GM12878 (cell line): ENCODE results near the gene CD101. TPM values are rescaled to one million over a fixed set of nuclear protein-coding genes. Genes with fewer than 3 reads are reported as not detected.

Experiments used
- BACH1 ChIP-seq: fragments of 450-650 bp; IDR thresholded peaks from 2 replicates; pipeline ENCODE4 v1.6.1; 2017; ENCODE audit warnings: mild to moderate bottlenecking, borderline replicate concordance
- CBX3 ChIP-seq: fragments of 200-600 bp; sonication (generic); IDR thresholded peaks from 2 replicates; pipeline ENCODE4 v1.6.1; 2016; ENCODE audit warnings: low read depth, borderline replicate concordance
- CHD4 ChIP-seq: fragments of 200-600 bp; sonication (generic); IDR thresholded peaks from 2 replicates; pipeline ENCODE4 v1.6.1; 2016; ENCODE audit warnings: mild to moderate bottlenecking
- DPF2 ChIP-seq: fragments of 450-650 bp; IDR thresholded peaks from 2 replicates; pipeline ENCODE4 v1.6.1; 2017; ENCODE audit warnings: mild to moderate bottlenecking
- E2F4 ChIP-seq: IDR thresholded peaks from 2 replicates; pipeline ENCODE4 v1.6.1; 2012; ENCODE audit warnings: low read depth, low read length, improper control_type of control experiment
- FOXM1 ChIP-seq: IDR thresholded peaks from 2 replicates; pipeline ENCODE4 v1.6.1; 2012; ENCODE audit warnings: low read depth, mild to moderate bottlenecking, inconsistent platforms, low read length, moderate library complexity
- GATAD2B ChIP-seq: fragments of 450-650 bp; conservative IDR thresholded peaks from 2 replicates; pipeline ENCODE4 v1.6.1; 2017; ENCODE audit warnings: low read depth, mild to moderate bottlenecking, moderate library complexity
- HDGF ChIP-seq: fragments of 450-650 bp; IDR thresholded peaks from 2 replicates; pipeline ENCODE4 v1.6.1; 2016; ENCODE audit warnings: antibody characterized with exemption
- LARP7 ChIP-seq: fragments of 450-650 bp; IDR thresholded peaks from 2 replicates; pipeline ENCODE4 v1.6.1; 2017; ENCODE audit warnings: mild to moderate bottlenecking
- MTA3 ChIP-seq: IDR thresholded peaks from 2 replicates; pipeline ENCODE4 v1.6.1; 2012; ENCODE audit warnings: low read length, inconsistent platforms, borderline replicate concordance
- MYC ChIP-seq: IDR thresholded peaks from 2 replicates; pipeline ENCODE4 v1.6.1; 2011; ENCODE audit warnings: mild to moderate bottlenecking, low read length, moderate library complexity, inconsistent platforms; ENCODE audit not compliant: insufficient read depth, insufficient replicate concordance, insufficient read length, severe bottlenecking
- NFXL1 ChIP-seq: fragments of 450-650 bp; IDR thresholded peaks from 2 replicates; pipeline ENCODE4 v1.6.1; 2017; ENCODE audit warnings: antibody characterized with exemption, mild to moderate bottlenecking, borderline replicate concordance
- NFYB ChIP-seq: IDR thresholded peaks from 2 replicates; pipeline ENCODE4 v1.6.1; 2011; ENCODE audit warnings: low read depth, mild to moderate bottlenecking, low read length, improper control_type of control experiment, moderate library complexity; ENCODE audit not compliant: insufficient read depth
- NRF1 ChIP-seq: conservative IDR thresholded peaks from 2 replicates; pipeline ENCODE4 v1.6.1; 2011; ENCODE audit warnings: mild to moderate bottlenecking, low read depth, low read length, improper control_type of control experiment
- RELA ChIP-seq: fragments of 450-650 bp; IDR thresholded peaks from 2 replicates; pipeline ENCODE4 v1.8.0; 2014; ENCODE audit warnings: borderline replicate concordance; ENCODE audit not compliant: partially characterized antibody
- SIN3A ChIP-seq: IDR thresholded peaks from 2 replicates; pipeline ENCODE4 v1.6.1; 2012; ENCODE audit warnings: low read depth, low read length, improper control_type of control experiment
- SKIL ChIP-seq: fragments of 450-650 bp; IDR thresholded peaks from 2 replicates; pipeline ENCODE4 v1.6.1; 2017; ENCODE audit warnings: mild to moderate bottlenecking, low read depth, inconsistent platforms; ENCODE audit not compliant: poor library complexity, severe bottlenecking
- SMAD1 ChIP-seq: fragments of 450-650 bp; IDR thresholded peaks from 2 replicates; pipeline ENCODE4 v1.6.1; 2018; ENCODE audit warnings: mild to moderate bottlenecking, low read depth; ENCODE audit not compliant: partially characterized antibody
- SMAD5 ChIP-seq: IDR thresholded peaks from 2 replicates; pipeline ENCODE4 v1.6.1; 2016; ENCODE audit warnings: antibody characterized with exemption, low read depth
- ZNF207 ChIP-seq: fragments of 450-650 bp; IDR thresholded peaks from 2 replicates; pipeline ENCODE4 v1.6.1; 2014; ENCODE audit warnings: antibody characterized with exemption, mild to moderate bottlenecking, borderline replicate concordance
- ZNF384 ChIP-seq: IDR thresholded peaks from 2 replicates; pipeline ENCODE4 v1.6.1; 2012; ENCODE audit warnings: low read depth, mild to moderate bottlenecking, low read length, improper control_type of control experiment, borderline replicate concordance
- ZNF622 ChIP-seq: fragments of 450-650 bp; IDR thresholded peaks from 2 replicates; pipeline ENCODE4 v1.6.1; 2017; ENCODE audit warnings: mild to moderate bottlenecking, inconsistent platforms
- polyA plus RNA-seq, 11 experiments: library from polyadenylated mRNA; depleted of rRNA in 4 of 11; unstranded in 6 of 11; stranded (reverse) in 5 of 11; fragments of >200 nt; fragmentation: Nextera tagmentation in 4 of 11; fragmentation: Illumina TruSeq in 1 of 11; extraction: Ambion mirVana in 4 of 11; extraction: Trizol in 1 of 11; gene quantifications; 1 replicate in 1 of 11; 2 replicates in 10 of 11; pipeline versions ENCODE4 v1.2.1 to v1.2.3, GENCODE V29; 2011 to 2016; ENCODE audit warnings: inconsistent platforms in 2 of 11, missing spikeins in 2 of 11, low read depth in 1 of 11
- total RNA-seq, 4 experiments: library from RNA; depleted of rRNA in 3 of 4; stranded (reverse); fragments of >200 nt in 3 of 4; fragmentation: Illumina TruSeq in 1 of 4; extraction: Trizol in 1 of 4; gene quantifications; 2 replicates each; pipeline versions ENCODE4 v1.2.1 to v1.2.3, GENCODE V29; 2013 to 2021
- TF ChIP-seq, protein P1 (sequence below): IDR thresholded peaks from 2 replicates; pipeline ENCODE4 v1.6.1; 2012; ENCODE audit warnings: low read depth, low read length, improper control_type of control experiment
- TF ChIP-seq, protein P2 (sequence below): fragments of 450-650 bp; IDR thresholded peaks from 2 replicates; pipeline ENCODE4 v1.6.1; 2017; ENCODE audit warnings: mild to moderate bottlenecking, moderate library complexity

CD101 gene
- total and polyA plus RNA-seq, 10 of the 15 experiments (the other 5 are each of a cell fraction or from before 2014, with no cell fraction given), result 0.56 to 7.9 (median 2.9) TPM

DNA sequence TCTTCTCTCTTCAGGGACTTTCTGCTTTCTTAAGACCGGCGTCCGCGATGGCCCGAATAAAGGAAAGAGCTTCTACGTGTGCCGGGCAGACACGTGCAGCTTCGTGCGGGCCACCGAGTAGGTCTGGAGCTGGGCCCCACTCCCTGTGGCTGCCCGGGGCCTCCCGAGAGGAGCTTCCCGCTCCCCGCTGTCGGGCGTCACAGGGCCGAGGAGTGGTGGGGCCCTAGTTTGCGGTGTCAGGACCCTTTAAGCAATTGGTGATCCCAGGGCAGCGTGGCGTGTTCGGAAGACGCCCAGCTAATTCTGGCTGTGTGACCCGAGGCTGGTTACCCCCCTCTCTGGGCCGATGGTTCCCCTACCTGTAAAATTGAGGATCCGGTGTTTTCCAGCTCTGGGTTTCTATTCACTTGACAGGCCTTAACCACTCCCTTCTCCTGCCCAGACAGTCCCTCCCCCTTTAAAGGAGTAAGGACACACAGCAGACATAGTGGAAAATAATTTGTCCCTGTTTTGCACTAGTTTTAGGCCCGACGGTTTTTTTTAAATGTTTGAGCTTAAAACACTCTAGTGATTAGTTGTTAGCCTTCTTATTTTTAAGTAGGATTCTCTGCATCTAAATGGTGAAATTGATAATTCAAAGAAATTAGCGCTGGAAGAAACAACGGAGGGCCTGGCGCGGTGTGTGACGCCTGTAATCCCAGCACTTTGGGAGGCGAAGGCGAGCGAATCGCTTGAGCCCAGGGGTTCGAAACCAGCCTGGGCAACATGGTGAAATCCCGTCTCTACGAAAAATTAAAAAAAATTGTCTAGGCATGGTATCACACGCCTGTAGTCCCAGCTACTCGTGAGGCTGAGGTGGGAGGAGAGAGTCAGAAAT, 59.1 kb downstream of the CD101 start (continued):
- TF ChIP-seq LARP7 (peak; percentile 90; the same call in 1 of the 2 replicates), ZNF207 (peak; percentile 86), NFYB (no peak), RELA (peak; percentile 49), ZNF384 (no peak), HDGF (no peak), BACH1 (peak; percentile 62; the same call in 1 of the 2 replicates), SIN3A (no peak), ZNF622 (no peak), CHD4 (no peak), MYC (peak; percentile 87), SMAD1 (no peak), GATAD2B (0 out of 2 replicates have a peak, but pooled peaks have one; percentile 15), DPF2 (peak; percentile 85), SKIL (no peak), MTA3 (no peak), SMAD5 (no peak), NRF1 (no peak), E2F4 (no peak), CBX3 (no peak), NFXL1 (no peak; the same call in 1 of the 2 replicates), FOXM1 (no peak)
- TF ChIP-seq, protein P1, sequence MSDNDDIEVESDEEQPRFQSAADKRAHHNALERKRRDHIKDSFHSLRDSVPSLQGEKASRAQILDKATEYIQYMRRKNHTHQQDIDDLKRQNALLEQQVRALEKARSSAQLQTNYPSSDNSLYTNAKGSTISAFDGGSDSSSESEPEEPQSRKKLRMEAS, result peak; percentile 16; the same call in 1 of the 2 replicates
- TF ChIP-seq, protein P2, sequence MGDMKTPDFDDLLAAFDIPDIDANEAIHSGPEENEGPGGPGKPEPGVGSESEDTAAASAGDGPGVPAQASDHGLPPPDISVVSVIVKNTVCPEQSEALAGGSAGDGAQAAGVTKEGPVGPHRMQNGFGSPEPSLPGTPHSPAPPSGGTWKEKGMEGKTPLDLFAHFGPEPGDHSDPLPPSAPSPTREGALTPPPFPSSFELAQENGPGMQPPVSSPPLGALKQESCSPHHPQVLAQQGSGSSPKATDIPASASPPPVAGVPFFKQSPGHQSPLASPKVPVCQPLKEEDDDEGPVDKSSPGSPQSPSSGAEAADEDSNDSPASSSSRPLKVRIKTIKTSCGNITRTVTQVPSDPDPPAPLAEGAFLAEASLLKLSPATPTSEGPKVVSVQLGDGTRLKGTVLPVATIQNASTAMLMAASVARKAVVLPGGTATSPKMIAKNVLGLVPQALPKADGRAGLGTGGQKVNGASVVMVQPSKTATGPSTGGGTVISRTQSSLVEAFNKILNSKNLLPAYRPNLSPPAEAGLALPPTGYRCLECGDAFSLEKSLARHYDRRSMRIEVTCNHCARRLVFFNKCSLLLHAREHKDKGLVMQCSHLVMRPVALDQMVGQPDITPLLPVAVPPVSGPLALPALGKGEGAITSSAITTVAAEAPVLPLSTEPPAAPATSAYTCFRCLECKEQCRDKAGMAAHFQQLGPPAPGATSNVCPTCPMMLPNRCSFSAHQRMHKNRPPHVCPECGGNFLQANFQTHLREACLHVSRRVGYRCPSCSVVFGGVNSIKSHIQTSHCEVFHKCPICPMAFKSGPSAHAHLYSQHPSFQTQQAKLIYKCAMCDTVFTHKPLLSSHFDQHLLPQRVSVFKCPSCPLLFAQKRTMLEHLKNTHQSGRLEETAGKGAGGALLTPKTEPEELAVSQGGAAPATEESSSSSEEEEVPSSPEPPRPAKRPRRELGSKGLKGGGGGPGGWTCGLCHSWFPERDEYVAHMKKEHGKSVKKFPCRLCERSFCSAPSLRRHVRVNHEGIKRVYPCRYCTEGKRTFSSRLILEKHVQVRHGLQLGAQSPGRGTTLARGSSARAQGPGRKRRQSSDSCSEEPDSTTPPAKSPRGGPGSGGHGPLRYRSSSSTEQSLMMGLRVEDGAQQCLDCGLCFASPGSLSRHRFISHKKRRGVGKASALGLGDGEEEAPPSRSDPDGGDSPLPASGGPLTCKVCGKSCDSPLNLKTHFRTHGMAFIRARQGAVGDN, result peak; percentile 65
